NCI-H2029 (cell line): Measurements from ENCODE around the gene TMEM50A.
"Not testable (repeated sequence)": the region's sequence is repeated elsewhere in the genome, so short reads cannot be mapped to it uniquely, and the experiment has no call there.

Source experiments
- DNase-seq: peaks from one replicate; lab custom pipeline; 2025; lab: John Stamatoyannopoulos, UW

Gene TMEM50A

DNA sequence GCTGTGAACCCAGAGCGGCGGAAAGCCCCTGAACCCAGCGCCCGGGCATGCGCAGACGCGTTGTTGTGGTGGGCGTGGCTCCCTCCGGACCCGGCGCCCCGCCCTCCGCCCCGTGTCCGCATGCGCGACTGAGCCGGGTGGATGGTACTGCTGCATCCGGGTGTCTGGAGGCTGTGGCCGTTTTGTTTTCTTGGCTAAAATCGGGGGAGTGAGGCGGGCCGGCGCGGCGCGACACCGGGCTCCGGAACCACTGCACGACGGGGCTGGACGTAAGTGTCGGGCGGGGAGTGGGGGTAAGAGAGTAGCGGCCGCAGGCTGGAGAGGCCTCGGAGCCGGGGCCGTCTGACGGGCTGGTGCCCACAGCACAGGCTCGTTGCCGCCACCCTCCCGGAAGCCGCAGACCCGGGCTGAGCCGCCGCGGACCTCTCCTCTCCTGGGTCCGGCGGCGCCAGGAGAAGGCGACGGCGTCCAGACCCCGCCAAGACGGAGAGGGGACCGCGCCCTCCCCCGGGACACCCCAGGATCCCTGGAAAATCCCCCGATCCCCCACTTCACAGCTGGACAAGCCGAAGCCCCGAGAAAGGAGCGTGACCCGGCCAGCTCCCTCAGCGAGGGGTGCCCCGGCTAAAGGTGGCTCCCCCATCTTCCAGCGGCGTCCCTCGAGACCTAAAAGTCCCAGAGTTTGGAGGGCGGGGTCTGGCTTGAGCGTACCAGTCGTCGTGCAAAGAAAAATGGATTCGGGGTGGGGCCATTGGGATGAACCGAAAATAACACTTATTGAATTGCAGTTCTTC is at the start of gene TMEM50A:
Gene TMEM50A (plus strand): TSS at position 147 of the 794 bp plus-strand sequence. CDS start 2,153 bp downstream, outside the sequence.
- DNase-seq = peak; percentile 63

DNA sequence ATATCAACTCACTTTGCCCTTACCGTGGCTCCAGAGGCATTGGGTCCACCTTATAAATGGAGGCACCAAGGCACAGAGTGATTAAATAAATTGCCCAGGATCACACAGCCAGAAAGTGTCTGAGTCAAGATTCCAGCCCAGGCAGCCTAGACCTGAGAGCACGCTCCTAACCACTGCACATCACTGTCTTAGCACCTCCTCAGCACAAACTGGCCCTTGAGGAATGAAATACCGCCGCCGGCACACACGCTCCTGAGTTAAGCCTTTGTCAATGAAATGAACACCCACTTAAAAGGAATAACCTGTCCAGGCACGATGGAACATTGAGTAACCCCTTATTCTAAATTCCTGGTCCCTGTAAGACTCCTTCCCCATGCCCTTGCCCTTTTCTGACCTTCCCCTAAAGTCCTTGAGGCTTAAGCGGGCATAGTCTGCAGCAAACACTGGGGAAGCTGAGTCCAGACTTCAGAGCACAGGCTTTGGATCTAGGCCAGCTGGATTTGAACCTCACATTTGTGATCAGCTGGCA is 49.5 kb upstream of the TMEM50A start:
- not testable (repeated sequence) for DNase-seq

DNA sequence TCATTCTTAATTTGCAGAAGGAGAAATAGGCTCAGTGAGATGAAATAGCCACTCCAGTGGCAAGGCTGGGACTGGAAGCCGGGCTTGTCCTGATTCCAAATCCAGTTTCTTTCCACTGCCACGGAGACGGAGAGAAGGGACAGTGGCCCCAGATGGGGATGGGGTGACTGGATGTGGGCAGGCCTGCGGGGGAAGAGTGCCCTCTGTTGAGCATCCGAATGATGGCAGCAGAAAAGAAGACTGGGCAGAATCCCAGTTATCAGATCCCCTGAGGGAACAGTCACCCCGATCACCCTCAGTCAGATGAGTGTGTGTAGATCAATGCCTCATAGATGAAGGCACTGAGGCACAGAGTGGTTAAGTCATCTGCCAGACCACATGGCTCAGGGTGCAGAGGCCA is 48.1 kb upstream of the TMEM50A start:
- not testable (repeated sequence) for DNase-seq

DNA sequence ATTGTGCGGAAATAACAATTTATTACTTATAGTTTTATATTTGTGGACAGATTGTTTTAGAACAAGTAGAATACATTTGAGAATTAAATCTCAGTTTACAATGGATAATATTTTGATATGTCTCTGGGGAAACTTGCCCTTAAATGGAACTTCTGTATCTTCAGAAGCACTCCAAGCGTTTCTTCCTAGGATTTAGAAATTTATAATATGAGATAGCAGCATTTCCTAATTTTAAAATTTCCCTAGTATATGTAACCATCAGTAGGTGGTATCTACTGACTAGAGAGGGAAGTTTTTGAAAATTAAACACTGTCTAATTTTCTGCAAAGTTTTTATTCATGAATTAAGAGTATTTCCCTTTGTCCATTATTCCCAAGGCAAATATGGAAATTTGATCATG is 44.7 kb upstream of the TMEM50A start:
- DNase-seq = not testable (repeated sequence)

DNA sequence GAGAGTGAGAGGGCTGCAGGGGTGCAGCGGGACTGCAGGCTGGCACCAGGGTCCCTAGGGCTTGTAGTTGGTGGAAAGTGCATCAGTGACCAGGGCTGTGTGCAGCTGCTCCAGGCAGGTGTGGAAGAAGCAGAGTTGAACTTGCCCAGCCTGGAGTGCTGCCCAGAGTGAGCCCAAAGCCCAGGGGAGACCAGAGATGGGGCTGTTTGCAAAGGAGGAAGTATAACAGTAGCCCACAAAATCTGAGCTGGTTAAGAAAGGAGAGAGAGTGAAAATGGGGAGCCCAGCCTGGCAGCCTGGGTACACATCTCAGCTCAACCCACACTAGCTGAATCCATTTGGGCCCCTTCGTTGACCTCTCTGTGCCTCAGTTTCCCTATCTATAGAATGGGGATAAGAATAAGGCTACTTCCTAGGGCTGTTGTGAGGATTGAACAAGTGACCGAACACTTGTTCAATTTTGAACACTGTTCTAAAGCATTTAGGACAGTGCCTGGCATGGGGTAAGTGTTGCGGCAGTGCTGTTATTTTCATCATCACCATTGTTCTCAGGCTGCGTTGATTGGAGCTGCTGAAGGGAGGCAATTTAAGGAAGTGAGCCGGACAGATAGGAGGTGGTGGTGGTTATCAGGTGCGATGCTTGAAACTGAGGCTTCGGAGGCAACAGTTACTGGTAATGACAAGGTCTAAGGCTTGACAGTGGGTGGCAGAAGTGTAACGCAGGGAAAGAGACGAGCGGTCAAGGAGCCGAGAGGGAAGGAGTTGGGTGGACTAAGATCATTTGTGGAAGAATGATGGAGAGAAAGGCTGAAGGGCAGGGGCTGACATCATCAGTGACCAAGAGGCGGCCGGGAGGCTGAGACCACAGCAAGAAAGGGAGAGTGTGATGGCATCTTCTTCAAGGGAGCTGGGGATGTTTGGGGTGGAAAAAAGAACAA is 43.0 kb upstream of the TMEM50A start:
- DNase-seq = not testable (repeated sequence)

DNA sequence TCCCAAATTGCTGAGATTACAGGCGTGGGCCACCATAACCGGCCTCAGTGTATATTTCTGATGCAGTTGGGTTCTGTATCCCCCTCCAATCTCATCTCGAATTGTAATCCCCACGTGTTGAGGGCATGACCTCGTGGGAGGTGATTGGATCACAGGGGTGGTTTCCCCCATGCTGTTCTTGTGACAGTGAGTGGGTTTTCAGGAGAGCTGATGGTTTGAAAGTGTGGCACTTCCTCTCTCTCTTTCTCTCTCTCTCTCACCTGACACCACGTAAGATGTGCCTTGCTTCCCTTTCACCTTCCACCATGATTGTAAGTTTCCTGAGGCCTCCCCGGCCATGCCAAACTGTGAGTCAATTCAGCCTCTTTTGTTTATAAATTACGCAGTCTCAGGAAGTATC is 41.6 kb upstream of the TMEM50A start:
- not testable (repeated sequence) for DNase-seq

DNA sequence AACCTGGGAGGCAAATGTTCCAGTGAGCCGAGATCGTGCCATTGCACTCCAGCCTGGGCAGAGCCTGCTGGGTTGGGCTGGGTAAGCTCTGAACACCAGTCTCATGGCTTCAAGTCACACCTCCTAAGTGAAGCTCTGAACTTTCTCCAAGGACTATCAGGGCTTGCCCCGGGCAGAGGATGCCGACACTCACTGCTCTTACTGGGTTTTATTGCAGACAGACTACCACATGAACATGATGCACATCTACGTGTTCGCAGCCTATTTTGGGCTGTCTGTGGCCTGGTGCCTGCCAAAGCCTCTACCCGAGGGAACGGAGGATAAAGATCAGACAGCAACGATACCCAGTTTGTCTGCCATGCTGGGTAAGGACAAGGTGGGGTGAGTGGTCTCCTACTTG is 37.4 kb upstream of the TMEM50A start:
- not testable (repeated sequence) for DNase-seq

DNA sequence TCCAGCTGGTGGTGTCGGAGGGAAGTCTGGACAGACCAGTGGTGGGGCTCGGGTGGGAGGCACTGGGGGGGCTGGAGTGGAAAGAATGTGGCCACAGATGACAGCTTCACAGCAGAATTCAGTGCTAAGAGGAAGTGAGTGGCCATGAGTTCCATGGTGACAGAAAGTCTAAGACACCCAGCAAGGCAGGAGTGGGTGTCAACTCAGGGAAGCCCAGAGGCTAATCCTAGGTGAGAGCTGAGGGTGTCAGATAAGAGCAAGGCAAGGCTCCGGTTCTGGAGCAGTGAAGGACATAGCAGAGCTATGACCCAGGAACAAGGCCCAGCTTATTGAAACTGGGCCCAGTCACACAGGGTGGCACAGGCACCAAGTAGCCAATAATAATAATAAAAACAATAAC is 35.8 kb upstream of the TMEM50A start:
- DNase-seq = not testable (repeated sequence)

DNA sequence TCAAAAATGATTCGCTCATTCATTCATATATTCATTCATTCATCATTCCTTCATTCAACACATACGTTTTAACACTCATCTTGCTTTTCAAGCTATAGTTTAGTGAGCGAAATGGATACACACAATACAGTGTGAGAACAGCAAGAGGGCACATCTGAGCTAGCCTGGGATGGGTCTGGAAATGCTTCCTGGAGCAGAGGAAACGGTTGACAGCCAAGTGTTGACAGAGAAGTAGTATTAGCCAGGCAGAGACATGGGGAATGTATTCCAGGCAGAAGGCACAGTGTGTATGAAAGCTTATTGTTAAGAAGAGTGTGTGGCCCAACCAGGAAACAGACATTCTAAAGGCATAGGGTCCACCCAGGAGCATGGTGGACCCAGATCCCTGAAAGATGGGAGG is 33.2 kb upstream of the TMEM50A start:
- not testable (repeated sequence) for DNase-seq

DNA sequence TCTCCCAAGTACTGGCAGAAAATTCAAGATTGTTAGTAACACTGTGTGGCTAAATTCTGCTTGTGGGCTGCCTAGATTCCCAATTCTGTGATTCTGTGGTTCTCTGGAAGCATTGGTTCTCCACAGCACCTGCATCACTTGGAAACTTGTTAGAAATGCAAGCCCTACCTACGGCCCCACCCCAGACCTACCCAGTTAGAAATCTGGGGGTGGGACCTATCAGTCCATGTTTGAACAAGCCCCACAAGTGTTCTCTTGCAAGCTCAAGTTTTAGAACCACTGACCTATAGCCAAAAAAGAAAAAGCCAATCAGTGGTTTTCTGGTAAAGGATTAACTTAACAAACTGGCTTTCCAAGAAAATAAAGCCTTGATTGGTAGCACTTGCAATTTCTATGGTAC is 30.0 kb upstream of the TMEM50A start:
- DNase-seq = not testable (repeated sequence)

DNA sequence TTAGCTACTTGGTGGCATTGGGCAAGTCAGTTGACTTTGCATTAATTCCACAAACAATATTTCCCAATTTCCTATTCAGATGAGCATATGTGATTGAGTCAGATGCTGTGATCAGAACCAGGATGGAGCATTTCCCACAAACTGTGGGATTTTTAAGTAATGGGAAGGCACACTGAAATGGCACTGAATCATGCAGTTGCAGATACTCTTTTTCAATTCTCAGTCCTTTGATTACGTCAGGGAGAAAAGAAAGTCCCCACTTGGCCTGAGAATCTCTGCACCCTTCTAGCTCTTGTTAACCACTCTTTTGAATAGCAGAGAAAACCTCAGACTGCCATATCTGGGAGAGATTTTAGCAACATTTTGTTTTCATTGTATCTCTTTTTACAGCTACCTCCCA is 29.0 kb upstream of the TMEM50A start:
- DNase-seq = not testable (repeated sequence)

DNA sequence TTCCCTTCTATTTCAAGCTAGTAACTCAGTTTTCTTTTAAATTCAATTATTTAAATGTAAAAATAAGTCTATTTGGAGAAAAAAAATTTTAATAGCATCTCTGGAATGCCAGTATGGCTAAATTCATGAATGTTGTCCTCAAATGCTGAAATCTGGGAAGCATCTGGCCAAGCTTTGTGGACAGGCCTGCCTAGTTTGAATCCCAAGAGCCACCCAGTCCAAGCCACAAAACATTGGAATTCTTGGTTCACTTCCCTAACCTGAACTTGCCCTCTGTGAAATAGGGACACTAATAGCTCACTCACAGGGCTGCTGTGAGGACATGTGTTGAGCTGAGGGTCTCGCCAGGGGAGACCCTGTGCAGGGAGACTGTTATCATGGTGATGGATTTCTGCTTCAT is 28.6 kb upstream of the TMEM50A start:
- DNase-seq = not testable (repeated sequence)

DNA sequence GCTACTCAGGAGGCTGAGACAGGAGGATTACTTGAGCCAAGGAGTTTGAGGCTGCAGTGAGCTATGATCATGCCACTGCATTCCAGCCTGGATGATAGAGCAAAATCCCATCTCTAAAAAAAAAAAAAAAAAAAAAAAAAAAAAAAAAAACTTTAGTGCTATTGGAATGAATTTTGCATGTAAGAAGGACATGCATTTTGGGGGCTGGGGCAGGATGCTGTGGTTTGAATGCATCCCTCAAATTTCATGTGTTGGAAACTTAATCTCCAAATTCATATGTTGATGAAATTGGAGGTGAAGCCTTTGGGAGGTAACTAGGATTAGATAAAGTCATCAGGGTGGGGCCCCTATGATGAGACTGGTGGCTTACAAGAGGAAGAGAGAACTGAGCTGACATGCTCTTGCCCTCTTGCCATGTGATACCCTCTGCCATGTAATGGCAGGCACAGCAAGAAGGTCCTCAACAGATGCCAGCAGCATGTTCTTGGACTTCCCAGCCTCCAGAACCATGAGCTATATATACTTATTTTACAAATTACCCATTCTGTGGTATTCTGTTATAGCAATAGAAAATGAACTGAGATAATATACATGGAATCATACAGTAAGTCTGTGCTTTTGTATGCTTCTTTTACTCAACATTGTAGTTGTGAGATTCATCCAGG is 25.2 kb upstream of the TMEM50A start:
- DNase-seq = not testable (repeated sequence)

DNA sequence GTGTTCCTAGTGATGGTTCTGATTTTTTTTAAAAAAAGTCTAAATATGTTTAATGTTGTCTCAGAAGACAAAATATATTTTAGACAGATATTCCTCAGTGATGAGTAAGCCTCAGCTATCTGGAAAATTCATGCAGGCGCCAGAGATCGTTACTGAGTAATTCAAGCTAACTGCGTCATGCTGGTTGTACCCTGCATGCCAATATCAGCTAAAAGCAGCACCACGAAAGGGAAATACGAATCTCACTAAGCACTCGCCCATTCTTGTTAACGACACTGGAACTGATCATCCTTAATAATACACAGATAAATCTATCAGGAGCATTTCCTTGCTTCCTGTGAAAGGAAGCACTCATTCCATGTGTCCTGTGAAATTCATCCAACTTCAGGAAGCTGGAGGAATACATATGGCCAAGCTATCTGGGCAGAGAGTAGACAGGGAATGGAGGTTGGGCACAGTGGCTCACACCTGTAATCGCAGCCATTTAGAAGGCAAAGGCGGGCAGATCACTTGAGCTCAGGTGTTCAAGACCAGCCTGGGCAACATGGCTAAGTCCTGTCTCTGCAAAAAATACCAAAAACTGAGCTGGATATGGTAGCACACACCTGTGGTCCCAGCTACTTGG is 17.7 kb upstream of the TMEM50A start:
- DNase-seq = not testable (repeated sequence)

DNA sequence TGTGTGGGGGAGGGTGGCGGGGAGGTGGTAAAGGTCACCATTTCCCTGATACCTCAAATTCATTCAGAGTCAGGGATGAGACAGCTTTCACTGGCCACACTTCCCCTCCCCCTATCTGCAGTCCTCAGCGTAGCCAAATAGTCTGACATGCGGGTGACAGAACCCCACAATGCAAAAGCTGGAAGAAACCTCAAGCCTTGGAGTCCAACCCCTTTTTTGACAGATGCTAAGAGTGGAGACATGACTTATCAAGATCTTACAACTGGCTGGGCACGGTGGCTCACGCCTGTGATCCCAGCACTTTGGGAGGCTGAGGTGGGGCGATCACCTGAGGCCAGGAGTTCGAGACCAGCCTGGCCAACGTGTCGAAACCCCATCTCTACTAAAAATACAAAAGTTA is 16.0 kb upstream of the TMEM50A start:
- DNase-seq = not testable (repeated sequence)

DNA sequence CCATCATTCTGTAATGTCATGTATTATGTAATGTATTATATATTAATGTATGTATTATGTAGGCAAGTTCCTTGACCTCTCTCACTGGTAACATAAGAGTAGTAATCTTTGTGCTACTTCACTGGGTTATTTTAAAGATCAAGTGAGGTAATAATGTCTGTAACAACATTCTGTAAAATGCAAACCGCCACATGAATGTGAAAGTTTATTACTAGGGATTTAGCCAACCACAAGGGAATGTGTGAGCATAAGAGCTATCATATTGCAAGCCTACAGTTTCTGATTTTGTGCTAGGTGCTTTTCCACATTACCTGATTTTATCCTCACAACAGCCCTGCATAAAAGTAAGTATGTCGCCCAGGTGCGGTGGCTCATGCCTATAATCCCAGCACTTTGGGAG is 13.7 kb upstream of the TMEM50A start:
- not testable (repeated sequence) for DNase-seq

DNA sequence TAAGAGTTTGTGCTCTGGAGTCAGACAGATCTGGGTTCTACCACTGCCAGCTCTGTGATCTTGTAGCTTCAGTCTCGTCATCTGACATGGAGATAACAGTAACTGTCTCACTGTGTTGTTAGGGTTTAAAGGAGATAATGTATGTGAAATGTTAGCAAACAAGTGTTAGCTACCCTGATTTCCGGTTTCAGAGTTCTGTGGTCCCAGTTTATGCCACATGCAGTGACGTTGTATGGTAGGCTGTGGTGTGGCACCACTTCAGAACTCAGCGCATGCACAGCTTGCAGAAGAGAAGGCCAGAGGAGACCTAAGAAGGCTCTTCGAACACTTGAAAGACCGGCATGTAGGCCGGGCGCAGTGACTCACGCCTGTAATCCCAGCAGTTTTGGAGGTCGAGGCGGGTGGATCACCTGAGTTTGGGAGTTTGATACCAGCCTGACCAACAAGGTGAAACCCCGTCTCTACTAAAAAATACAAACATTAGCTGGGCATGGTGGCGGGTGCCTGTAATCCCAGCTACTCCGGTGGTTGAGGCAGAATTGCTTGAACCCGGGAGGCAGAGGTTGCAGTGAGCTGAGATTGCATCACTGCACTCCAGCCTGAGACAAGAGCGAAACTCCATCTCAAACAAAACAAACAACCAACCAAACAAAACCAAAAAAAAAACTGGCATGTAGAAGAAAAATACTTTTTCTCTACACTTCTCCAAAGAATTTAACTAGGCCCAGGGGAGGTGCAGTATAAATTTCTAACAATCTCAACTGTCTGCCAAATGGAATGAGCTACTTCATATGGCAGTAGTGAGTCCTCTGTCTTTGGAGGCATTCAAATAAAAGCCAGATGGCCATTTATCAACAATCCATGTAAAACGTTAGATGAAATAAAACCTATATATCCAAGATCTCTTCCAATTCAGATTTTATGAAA is 10.0 kb upstream of the TMEM50A start:
- DNase-seq = not testable (repeated sequence)

DNA sequence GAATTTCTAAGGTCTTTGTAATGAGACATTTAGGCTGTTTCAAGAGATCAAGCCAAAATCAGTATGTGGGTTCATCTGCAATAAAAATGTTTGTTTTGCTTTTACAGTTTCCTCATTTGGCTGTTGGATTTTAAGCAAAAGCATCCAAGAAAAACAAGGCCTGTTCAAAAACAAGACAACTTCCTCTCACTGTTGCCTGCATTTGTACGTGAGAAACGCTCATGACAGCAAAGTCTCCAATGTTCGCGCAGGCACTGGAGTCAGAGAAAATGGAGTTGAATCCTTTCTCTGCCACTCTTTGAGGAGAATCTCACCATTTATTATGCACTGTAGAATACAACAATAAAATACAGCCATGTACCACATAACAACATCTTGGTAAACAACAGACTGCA is 9.3 kb upstream of the TMEM50A start:
- DNase-seq = not testable (repeated sequence)

DNA sequence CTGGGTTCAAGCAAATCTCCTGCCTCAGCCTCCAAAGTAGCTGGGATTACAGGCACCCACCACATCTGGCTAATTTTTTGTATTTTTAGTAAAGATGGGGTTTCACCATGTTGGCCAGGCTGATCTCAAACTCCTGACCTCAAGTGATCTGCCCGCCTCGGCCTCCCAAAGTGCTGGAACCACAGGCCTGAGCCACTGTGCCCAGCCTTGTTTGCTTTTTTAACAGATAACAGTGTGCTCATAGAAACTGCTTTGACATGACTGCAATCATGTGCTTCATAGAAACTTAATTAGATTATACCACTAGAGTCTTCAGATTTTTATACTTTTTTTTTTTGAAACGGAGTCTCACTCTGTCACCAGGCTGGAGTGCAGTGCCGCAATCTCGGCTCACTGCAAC is 8.8 kb upstream of the TMEM50A start:
- not testable (repeated sequence) for DNase-seq

DNA sequence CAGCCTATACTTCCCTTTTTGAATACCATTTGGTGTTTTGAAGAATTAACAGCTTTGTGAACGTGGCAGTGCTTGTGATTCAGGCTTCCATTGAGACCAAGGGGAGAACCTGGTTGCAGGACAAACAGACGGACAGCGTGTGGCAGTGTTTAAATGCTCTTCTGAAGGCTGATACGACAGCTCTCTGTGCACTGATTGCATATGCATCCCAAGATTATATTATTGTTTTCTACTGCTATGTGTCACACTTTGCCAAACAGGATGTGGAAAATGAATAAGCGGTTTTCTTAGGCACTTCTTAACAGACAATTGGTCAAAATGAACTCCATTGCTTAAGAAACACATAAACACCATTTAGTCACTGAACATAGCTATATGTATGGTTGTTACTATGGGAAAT is 8.2 kb upstream of the TMEM50A start:
- not testable (repeated sequence) for DNase-seq
